ENCODE measurements around the gene NMNAT3.

Gene NMNAT3

GRCh38 chr3:139547666-139548065, 130.1 kb downstream of the NMNAT3 start:
- DNase-seq (ENCODE audit: extremely low read depth, low read depth), result no peak
- TF ChIP-seq CTCF (IDR thresholded peaks at IDR 0.05; ENCODE audit: low read depth, low read length), result no peak

DNA sequence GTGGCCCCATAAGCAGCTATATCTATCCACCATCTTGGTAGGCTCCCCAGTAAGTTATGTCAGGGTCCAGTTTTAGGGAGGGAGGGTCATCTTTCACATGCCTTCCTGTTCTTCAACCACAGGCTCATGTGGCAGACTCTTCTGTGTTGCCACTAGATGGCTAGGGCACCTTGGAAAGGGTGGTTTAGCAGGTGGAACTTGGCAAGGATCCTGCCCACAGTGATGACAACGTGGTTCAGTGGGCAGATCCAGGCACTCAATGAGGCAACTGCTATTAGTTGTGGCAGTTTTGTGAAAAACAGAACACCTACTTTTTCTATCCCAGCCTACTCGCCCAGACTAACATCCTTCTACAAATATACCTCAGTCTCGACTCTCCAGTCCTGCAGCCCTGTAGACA, 131.0 kb downstream of the NMNAT3 start:
- DNase-seq (ENCODE audit: extremely low read depth, low read depth), result no peak
- TF ChIP-seq CTCF (IDR thresholded peaks at IDR 0.05; ENCODE audit: low read depth, low read length), result no peak

DNA sequence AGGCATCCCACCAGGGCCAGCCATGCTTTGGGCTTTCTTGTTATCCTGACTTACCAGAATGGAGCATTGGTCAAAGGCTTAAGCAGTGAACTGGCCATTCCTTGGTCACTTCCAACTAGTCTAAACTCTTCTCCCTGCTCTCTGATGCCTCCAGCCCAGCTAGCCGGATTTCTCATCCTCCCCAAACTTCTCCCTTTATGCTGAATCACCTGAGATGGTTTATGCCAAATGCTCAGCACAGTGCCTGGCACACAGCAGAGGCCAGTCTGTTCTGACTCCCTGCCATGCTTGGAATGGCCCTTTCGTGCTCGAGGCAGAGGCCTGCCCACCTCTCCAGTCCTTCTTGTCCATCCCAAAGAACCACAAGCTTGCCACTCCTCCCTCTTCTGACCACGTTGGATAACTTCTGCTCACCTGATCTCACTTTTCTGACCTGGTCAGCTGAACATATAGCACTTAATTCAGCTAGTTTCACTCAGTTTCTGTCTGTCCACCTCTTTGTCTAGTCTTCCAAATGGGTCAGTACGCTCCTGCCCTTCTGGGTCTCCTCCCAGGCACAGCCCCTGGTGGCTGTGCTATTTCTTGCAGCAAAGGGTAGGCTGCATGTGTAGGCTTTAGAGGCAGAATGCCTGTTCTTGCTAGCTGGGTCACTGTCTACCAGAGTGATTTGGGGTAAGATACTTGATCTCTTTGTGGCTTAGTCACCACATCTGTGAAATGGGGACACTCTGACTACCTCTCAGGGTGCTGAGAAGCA, 136.1 kb downstream of the NMNAT3 start:
- no peak for TF ChIP-seq CTCF (IDR thresholded peaks at IDR 0.05; ENCODE audit: low read depth, low read length)
- DNase-seq (ENCODE audit: extremely low read depth, low read depth), result no peak

GRCh38 chr3:139540651-139541531, 136.9 kb downstream of the NMNAT3 start:
- DNase-seq (ENCODE audit: extremely low read depth, low read depth), result no peak

GRCh38 chr3:139538733-139539132, 139.0 kb downstream of the NMNAT3 start:
- DNase-seq (ENCODE audit: extremely low read depth, low read depth), result no peak

More at GRCh38 chr3:139540651-139541531, 136.9 kb downstream of the NMNAT3 start:
- no peak for TF ChIP-seq CTCF (IDR thresholded peaks at IDR 0.05; ENCODE audit: low read depth, low read length)

GRCh38 chr3:139537795-139538621, 139.8 kb downstream of the NMNAT3 start:
- no peak for DNase-seq (ENCODE audit: extremely low read depth, low read depth)
- TF ChIP-seq CTCF (IDR thresholded peaks at IDR 0.05; ENCODE audit: low read depth, low read length), result no peak

More at GRCh38 chr3:139538733-139539132, 139.0 kb downstream of the NMNAT3 start:
- TF ChIP-seq CTCF (IDR thresholded peaks at IDR 0.05; ENCODE audit: low read depth, low read length), result no peak

Measured in AG09319 (cell line).